CD14-positive monocyte (primary cell): ENCODE measurements around the gene BTG3. TPM values are rescaled to one million over a fixed set of nuclear protein-coding genes. Genes with fewer than 3 reads are reported as not detected.

Source experiments
- DNase-seq, 3 donors: peaks; one replicate each; pipeline ENCODE4 v3.0.0-alpha.2; 2011 to 2022
- H2AFZ ChIP-seq: 2 replicates; pipeline ENCODE4 v1.6.0; 2012; ENCODE audit warnings: mild to moderate bottlenecking, low read depth, low read length, inconsistent platforms; ENCODE audit not compliant: insufficient read depth, poor library complexity, severe bottlenecking
- H3K27ac ChIP-seq, 2 donors: 1 replicate in 1 of 2; 2 replicates in 1 of 2; pipeline ENCODE4 v1.5.1; 2012 to 2013; ENCODE audit warnings: low read length in 2 of 2, control low read depth in 1 of 2, inconsistent platforms in 1 of 2, low read depth in 1 of 2, mild to moderate bottlenecking in 1 of 2
- H3K27me3 ChIP-seq, 2 donors: one replicate each; pipeline versions ENCODE4 v1.6.0 to v1.6.1; 2011 to 2013; ENCODE audit warnings: low read length in 2 of 2; ENCODE audit not compliant: control insufficient read depth in 2 of 2, insufficient read depth in 2 of 2
- H3K36me3 ChIP-seq, 2 donors: replicated peaks in 1 of 2; 1 replicate in 1 of 2; 2 replicates in 1 of 2; pipeline versions ENCODE4 v1.5.1 to v1.6.1; 2012 to 2013; ENCODE audit warnings: low read length in 2 of 2, control low read depth in 1 of 2, inconsistent platforms in 1 of 2, mild to moderate bottlenecking in 1 of 2; ENCODE audit not compliant: insufficient read depth in 2 of 2, control insufficient read depth in 1 of 2
- H3K4me1 ChIP-seq, 2 donors: 1 replicate in 1 of 2; 2 replicates in 1 of 2; pipeline versions ENCODE4 v1.5.1 to v1.6.1; 2012 to 2013; ENCODE audit warnings: low read length in 2 of 2, control low read depth in 1 of 2, inconsistent platforms in 1 of 2, mild to moderate bottlenecking in 1 of 2, moderate library complexity in 1 of 2; ENCODE audit not compliant: insufficient read depth in 2 of 2, control insufficient read depth in 1 of 2
- H3K4me2 ChIP-seq: replicated peaks from 2 replicates; pipeline ENCODE3; 2012; ENCODE audit warnings: low read length, moderate library complexity, mild to moderate bottlenecking; ENCODE audit not compliant: poor library complexity, severe bottlenecking; ENCODE audit errors: extremely low read depth
- H3K4me3 ChIP-seq, 3 experiments: fragments of 200-600 bp in 1 of 3; sonication (generic) in 1 of 3; replicated peaks in 1 of 3; 1 replicate in 2 of 3; 2 replicates in 1 of 3; pipeline ENCODE4 v1.5.1; 2011 to 2013; ENCODE audit warnings: low read length in 3 of 3, mild to moderate bottlenecking in 3 of 3, control low read depth in 2 of 3, low read depth in 2 of 3, inconsistent platforms in 1 of 3, moderate library complexity in 1 of 3
- H3K79me2 ChIP-seq: 2 replicates; pipeline ENCODE4 v1.6.0; 2012; ENCODE audit warnings: mild to moderate bottlenecking, control low read depth, inconsistent platforms, low read length, moderate library complexity; ENCODE audit not compliant: insufficient read depth
- H3K9ac ChIP-seq: 2 replicates; pipeline ENCODE4 v1.6.0; 2017; ENCODE audit warnings: low read length, mild to moderate bottlenecking; ENCODE audit not compliant: insufficient read depth, poor library complexity, severe bottlenecking
- H3K9me3 ChIP-seq, 2 donors: replicated peaks in 1 of 2; 1 replicate in 1 of 2; 2 replicates in 1 of 2; pipeline versions ENCODE4 v1.5.1 to v1.6.1; 2012 to 2013; ENCODE audit warnings: low read length in 2 of 2, control low read depth in 1 of 2; ENCODE audit not compliant: control insufficient read depth in 1 of 2, insufficient read depth in 1 of 2
- H4K20me1 ChIP-seq: 2 replicates; pipeline ENCODE4 v1.6.0; 2012; ENCODE audit warnings: mild to moderate bottlenecking, low read length, control low read depth, moderate library complexity; ENCODE audit not compliant: insufficient read depth
- H3K27ac Mint-ChIP-seq, 7 donors: one replicate each; pipeline ENCODE4 v1.8.0; 2020; ENCODE audit warnings: mild to moderate bottlenecking in 7 of 7, mixed read lengths in 7 of 7, moderate library complexity in 6 of 7, inconsistent platforms in 2 of 7
- H3K27me3 Mint-ChIP-seq, 3 donors: one replicate each; pipeline ENCODE4 v1.8.0; 2021 to 2022; ENCODE audit warnings: low read depth in 3 of 3, mild to moderate bottlenecking in 3 of 3, mixed read lengths in 3 of 3, moderate library complexity in 3 of 3, inconsistent platforms in 1 of 3
- H3K36me3 Mint-ChIP-seq, 2 donors: one replicate each; pipeline ENCODE4 v1.8.0; 2020; ENCODE audit warnings: mixed read lengths in 2 of 2, inconsistent platforms in 1 of 2, mild to moderate bottlenecking in 1 of 2
- H3K4me1 Mint-ChIP-seq: one replicate; pipeline ENCODE4 v1.8.0; 2020; ENCODE audit warnings: mild to moderate bottlenecking, mixed read lengths
- H3K4me3 Mint-ChIP-seq, 2 donors: one replicate each; pipeline ENCODE4 v1.8.0; 2020; ENCODE audit warnings: mild to moderate bottlenecking in 2 of 2, mixed read lengths in 2 of 2, moderate library complexity in 1 of 2
- H3K9me3 Mint-ChIP-seq, 7 donors: one replicate each; pipeline ENCODE4 v1.8.0; 2020 to 2022; ENCODE audit warnings: mixed read lengths in 7 of 7, mild to moderate bottlenecking in 6 of 7, moderate library complexity in 6 of 7, inconsistent platforms in 2 of 7
- CTCF ChIP-seq: fragments of 200-600 bp; IDR thresholded peaks from one replicate; pipeline ENCODE4 v1.8.0; 2022; ENCODE audit warnings: antibody characterized with exemption, mild to moderate bottlenecking
- WGBS: methylation state at CpG from one replicate; pipeline ENCODE4 v1.1.5; 2013; ENCODE audit warnings: missing lambda C conversion rate; ENCODE audit not compliant: insufficient coverage; 5-methylcytosine and 5-hydroxymethylcytosine counted together
- intact Hi-C, 2 donors: fragments of 100-400 bp; cut with micrococcal nuclease; formaldehyde crosslinking; loops; one replicate each; pipeline versions ENCODE4 v1.15.0 to v1.15.1; 2023
- polyA plus RNA-seq, 3 donors: library from polyadenylated mRNA; depleted of rRNA in 1 of 3; unstranded in 2 of 3; stranded (reverse) in 1 of 3; fragments of 300-500 nt in 2 of 3; fragments of >200 nt in 1 of 3; fragmentation: Illumina TruSeq in 2 of 3; gene quantifications; 1 replicate in 2 of 3; 2 replicates in 1 of 3; pipeline ENCODE4 v1.2.3, GENCODE V29; 2012 to 2021

BTG3 gene
- polyA plus RNA-seq, 3 donors: 1.9 to 10.4 (median 2.0) TPM

- WGBS: 29% methylated on average over 1 of the region's 3 CpGs
- H3K9me3 ChIP-seq: peaks cover 0 to 4% of the 10 kb centered on the region in 2 donors
- Mint-ChIP-seq H3K9me3 (peaks cover 0 to 9% (median 4%) of the 10 kb centered on the region in 7 donors), H3K4me3 (no peak overlapping the region), H3K4me1 (peaks cover 6% of the 10 kb centered on the region), H3K27me3 (peaks cover 0 to 1% (median 0%) of the 10 kb centered on the region in 3 donors), H3K27ac (no peak overlapping the region), H3K36me3 (no peaks in the 10 kb centered on the region)
- no peak overlapping the region for H2AFZ ChIP-seq
- no peaks in the 10 kb centered on the region for H3K79me2 ChIP-seq
- no peaks in the 10 kb centered on the region for H3K36me3 ChIP-seq
- H3K9ac ChIP-seq: no peak overlapping the region
- H3K4me3 ChIP-seq: no peak overlapping the region
- peak in 2 of 3 donors; percentile 1 to 13 for DNase-seq
- H4K20me1 ChIP-seq: no peaks in the 10 kb centered on the region
- no peak overlapping the region for H3K4me2 ChIP-seq
- H3K4me1 ChIP-seq: no peaks in the 10 kb centered on the region
- intact Hi-C loops: no loop called here
- no peak for TF ChIP-seq CTCF
- H3K27me3 ChIP-seq: no peaks in the 10 kb centered on the region
- H3K27ac ChIP-seq: no peak overlapping the region
Observed at GRCh38 chr21:17660452-17660851, 47.8 kb upstream of the BTG3 start.

GRCh38 chr21:17658931-17659330 lies 46.2 kb upstream of the BTG3 start:
- Histone ChIP-seq H3K4me2 (no peak overlapping the region), H3K9ac (no peak overlapping the region), H4K20me1 (no peaks in the 10 kb centered on the region), H3K9me3 (peaks cover 0 to 4% of the 10 kb centered on the region in 2 donors), H3K27ac (no peak overlapping the region), H3K4me1 (no peaks in the 10 kb centered on the region), H3K79me2 (no peaks in the 10 kb centered on the region), H3K27me3 (no peaks in the 10 kb centered on the region), H3K4me3 (no peak overlapping the region), H3K36me3 (no peaks in the 10 kb centered on the region), H2AFZ (no peak overlapping the region)
- Mint-ChIP-seq H3K27ac (no peak overlapping the region), H3K27me3 (no peaks in the 10 kb centered on the region), H3K36me3 (no peaks in the 10 kb centered on the region), H3K4me1 (peaks cover 6% of the 10 kb centered on the region), H3K9me3 (peaks cover 0 to 9% (median 4%) of the 10 kb centered on the region in 7 donors), H3K4me3 (no peak overlapping the region)
- TF ChIP-seq CTCF: no peak
- DNase-seq: no peak
- 92% methylated on average over 2 of the region's 6 CpGs for WGBS
- intact Hi-C loops: no loop called here
